ENCODE results near the gene WFDC12.
"Not testable (repeated sequence)": the region's sequence is repeated elsewhere in the genome, so short reads cannot be mapped to it uniquely, and the experiment has no call there.

Gene WFDC12, protein sequence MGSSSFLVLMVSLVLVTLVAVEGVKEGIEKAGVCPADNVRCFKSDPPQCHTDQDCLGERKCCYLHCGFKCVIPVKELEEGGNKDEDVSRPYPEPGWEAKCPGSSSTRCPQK

DNA sequence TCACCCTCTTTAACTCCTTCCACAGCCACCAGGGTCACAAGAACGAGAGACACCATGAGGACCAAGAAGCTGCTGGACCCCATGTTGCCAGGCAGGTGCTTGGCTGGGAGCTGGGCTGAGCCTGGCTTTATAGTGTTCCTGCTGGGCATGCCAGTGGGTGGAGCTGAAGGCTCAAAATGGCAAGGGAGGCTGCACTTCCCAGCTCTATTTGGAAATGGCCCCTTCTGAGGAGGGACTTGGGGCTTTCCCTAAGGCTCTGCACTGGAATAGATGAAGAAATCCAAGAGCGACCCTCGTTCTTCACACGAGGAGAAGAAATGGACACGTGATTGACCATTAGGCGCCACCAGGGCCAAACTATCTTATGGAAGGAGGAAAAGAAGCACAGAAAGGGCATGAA is at the start of gene WFDC12:
TSS of gene WFDC12 (minus strand) at position 101 of the 400 bp plus-strand sequence. CDS start at position 83, 18 bp downstream.
- H3K4me3 ChIP-seq (ENCODE audit: low read depth, low read length) = no peak within 1 kb of the TSS
- no peak for DNase-seq (ENCODE audit: low read depth)
- TF ChIP-seq CTCF (IDR thresholded peaks at IDR 0.05; ENCODE audit: low read depth, low read length) (no peak), MYC (IDR thresholded peaks at IDR 0.05; ENCODE audit: low read depth, low read length) (no peak), POLR2A (IDR thresholded peaks at IDR 0.05; ENCODE audit: extremely low read depth, insufficient read length) (no peak)
- TF ChIP-seq, protein P1, sequence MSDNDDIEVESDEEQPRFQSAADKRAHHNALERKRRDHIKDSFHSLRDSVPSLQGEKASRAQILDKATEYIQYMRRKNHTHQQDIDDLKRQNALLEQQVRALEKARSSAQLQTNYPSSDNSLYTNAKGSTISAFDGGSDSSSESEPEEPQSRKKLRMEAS (IDR thresholded peaks at IDR 0.05; ENCODE audit: low read depth, low read length) = no peak

GRCh38 chr20:45173522-45173921 is 49.3 kb upstream of the WFDC12 start:
- DNase-seq (ENCODE audit: low read depth) = no peak
- no peak overlapping the region for H3K4me3 ChIP-seq (ENCODE audit: low read depth, low read length)
- TF ChIP-seq, protein P1 (IDR thresholded peaks at IDR 0.05; ENCODE audit: low read depth, low read length) = no peak
- TF ChIP-seq CTCF (IDR thresholded peaks at IDR 0.05; ENCODE audit: low read depth, low read length) (no peak), POLR2A (IDR thresholded peaks at IDR 0.05; ENCODE audit: extremely low read depth, insufficient read length) (no peak), MYC (IDR thresholded peaks at IDR 0.05; ENCODE audit: low read depth, low read length) (no peak)

GRCh38 chr20:45164906-45165305 is 40.6 kb upstream of the WFDC12 start:
- DNase-seq (ENCODE audit: low read depth) = no peak
- no peak overlapping the region for H3K4me3 ChIP-seq (ENCODE audit: low read depth, low read length)
- TF ChIP-seq, protein P1 (IDR thresholded peaks at IDR 0.05; ENCODE audit: low read depth, low read length) = no peak
- TF ChIP-seq MYC (IDR thresholded peaks at IDR 0.05; ENCODE audit: low read depth, low read length) (no peak), POLR2A (IDR thresholded peaks at IDR 0.05; ENCODE audit: extremely low read depth, insufficient read length) (no peak), CTCF (IDR thresholded peaks at IDR 0.05; ENCODE audit: low read depth, low read length) (no peak)

GRCh38 chr20:45163083-45163803 is 39.0 kb upstream of the WFDC12 start:
- TF ChIP-seq MYC (IDR thresholded peaks at IDR 0.05; ENCODE audit: low read depth, low read length) = no peak
- TF ChIP-seq, protein P1 (IDR thresholded peaks at IDR 0.05; ENCODE audit: low read depth, low read length) = no peak
- DNase-seq (ENCODE audit: low read depth) = no peak
- H3K4me3 ChIP-seq (ENCODE audit: low read depth, low read length) = no peak overlapping the region

DNA sequence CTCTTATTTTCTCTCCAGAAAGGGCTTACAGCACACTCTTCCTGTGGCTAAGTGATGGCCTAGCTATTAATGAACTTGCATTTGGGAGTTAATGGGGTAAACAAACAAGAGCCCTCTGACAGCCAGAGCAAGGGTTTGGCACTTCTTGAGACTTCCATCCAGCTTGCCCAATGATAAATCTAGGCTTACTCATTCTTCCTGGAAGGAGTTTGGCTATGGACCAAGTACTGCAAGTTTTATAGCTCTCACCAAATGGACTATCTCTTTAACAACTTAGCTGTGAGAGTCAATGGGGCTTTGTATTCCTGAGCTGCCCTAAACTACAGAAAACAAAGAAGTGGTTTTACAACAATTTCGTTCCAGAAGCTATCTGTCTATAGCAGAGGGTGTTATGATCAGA is 33.7 kb upstream of the WFDC12 start:
- H3K4me3 ChIP-seq (ENCODE audit: low read depth, low read length) = no peak overlapping the region
- no peak for TF ChIP-seq MYC (IDR thresholded peaks at IDR 0.05; ENCODE audit: low read depth, low read length)
- no peak for TF ChIP-seq CTCF (IDR thresholded peaks at IDR 0.05; ENCODE audit: low read depth, low read length)
- DNase-seq (ENCODE audit: low read depth) = no peak

DNA sequence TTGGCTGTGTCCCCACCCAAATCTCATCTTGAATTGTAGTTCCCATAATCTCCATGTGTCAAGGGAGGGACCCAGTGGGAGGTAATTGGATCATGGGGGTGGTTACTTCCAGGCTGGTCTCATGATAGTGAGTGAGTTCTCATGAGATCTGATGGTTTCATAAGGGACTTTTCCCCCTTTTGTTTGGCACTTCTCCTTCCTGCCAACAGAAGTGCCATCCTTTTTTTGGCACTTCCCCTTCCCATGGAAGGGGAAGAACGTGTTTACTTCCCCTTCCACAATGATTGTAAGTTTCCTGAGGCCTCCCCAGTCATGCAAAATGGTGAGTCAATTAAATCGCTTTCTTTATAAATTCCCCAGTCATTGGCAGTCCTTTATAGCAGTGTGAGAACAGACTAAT is 32.4 kb upstream of the WFDC12 start:
- no peak overlapping the region for H3K4me3 ChIP-seq (ENCODE audit: low read depth, low read length)
- no peak for DNase-seq (ENCODE audit: low read depth)
- no peak for TF ChIP-seq CTCF (IDR thresholded peaks at IDR 0.05; ENCODE audit: low read depth, low read length)
- no peak for TF ChIP-seq POLR2A (IDR thresholded peaks at IDR 0.05; ENCODE audit: extremely low read depth, insufficient read length)
- TF ChIP-seq MYC (IDR thresholded peaks at IDR 0.05; ENCODE audit: low read depth, low read length) = no peak
- TF ChIP-seq, protein P1 (IDR thresholded peaks at IDR 0.05; ENCODE audit: low read depth, low read length) = no peak

- DNase-seq (ENCODE audit: low read depth); H3K4me3 ChIP-seq (ENCODE audit: low read depth, low read length): not testable (repeated sequence)
These were observed 30.5 kb upstream of the WFDC12 start for GRCh38 chr20:45154794-45155193.
